GM19463 (cell line): ENCODE results near the gene MTFP1.
"Not testable (repeated sequence)": the region's sequence is repeated elsewhere in the genome, so short reads cannot be mapped to it uniquely, and the experiment has no call there.

Source experiments
- ATAC-seq: cut with Tn5 transposase; IDR thresholded peaks from one replicate; pipeline ENCODE4 v1.9.1; 2021; ENCODE audit warnings: mild to moderate bottlenecking, moderate library complexity; ENCODE audit not compliant: unreplicated experiment

MTFP1 gene

DNA sequence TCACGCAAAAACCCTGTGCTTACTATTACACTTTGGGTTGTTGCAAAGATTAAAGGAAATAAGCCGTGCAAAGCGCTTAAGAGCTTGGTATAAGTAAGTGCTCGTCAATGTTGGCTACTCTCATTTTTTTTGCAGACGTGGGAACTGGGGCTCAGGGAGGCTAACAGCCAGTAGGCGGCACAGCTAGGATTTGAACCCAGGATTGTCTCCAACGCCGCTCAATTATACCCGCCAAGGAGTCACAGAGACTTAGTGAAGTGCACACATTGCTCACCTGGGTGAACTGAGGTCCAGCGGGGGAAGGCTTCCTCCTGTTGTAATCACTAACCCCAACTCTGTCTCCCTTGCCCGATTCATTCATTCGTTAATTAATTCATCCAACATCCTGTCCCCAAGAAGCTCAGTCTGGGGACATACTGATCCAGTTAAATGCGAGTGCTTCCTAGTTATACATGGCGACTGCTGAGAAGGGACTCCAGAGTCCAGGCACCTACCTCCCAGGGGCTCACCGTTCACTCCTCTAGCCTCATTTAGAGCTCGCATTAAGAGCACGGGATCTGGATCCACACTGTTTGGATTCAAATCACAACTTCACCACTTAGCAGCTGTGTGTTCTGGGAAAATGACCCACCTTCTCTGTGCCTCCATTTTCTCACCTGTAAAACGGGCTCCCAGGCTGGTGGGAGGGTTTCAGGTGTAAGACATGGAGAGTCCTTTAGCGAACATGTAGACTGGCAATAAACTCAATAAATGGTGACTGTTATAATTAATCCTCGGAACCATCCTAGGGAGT lies 838 bp upstream of the MTFP1 start:
- ATAC-seq = no peak

- no peak for ATAC-seq
Measured at GRCh38 chr22:30425327-30425615, 297 bp upstream of the MTFP1 start.

GRCh38 chr22:30426388-30427353 lies 1.1 kb downstream of the MTFP1 start:
- no peak for ATAC-seq

DNA sequence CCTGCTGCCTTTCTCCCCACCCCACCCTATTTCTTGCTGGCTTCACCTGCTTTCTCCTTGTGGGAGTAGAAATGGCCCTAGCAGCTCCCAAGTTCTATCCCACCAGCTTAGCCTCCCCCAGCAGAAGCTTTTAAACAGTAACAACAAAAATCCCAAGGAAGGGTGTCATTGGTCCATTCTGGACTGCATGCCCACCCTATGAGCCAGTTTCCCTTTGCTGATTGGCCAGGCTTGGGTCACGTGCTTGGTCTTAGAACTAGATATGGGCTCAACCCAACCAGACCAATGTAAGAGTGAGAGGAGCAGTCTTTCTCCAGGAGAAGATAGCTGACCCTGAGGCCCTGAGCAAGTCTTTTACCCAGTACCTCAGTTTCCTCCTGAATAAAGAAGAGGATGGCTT lies 2.3 kb downstream of the MTFP1 start:
- ATAC-seq = no peak

GRCh38 chr22:30429887-30430286 lies 4.3 kb downstream of the MTFP1 start:
- ATAC-seq = no peak

DNA sequence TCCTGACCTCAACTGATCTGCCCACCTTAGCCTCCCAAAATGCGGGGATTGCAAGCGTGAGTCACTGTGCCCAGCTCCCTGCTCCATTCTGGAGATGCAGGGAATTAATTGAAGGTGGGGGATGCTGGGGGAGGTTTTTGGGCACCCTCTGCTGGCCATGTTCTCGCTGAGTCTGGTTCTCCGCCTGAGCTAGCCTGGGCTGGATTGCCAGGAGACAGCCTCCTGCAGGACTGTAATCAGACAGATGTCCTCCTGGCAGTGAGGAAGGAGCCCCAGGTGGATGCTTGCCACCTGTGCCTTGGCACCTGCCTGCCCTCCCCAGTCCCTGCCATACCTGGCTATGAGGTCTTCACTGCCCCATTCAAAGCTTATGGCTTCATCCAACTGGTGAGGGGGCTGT lies 5.4 kb downstream of the MTFP1 start:
- ATAC-seq = no peak

- ATAC-seq = no peak
Measured at GRCh38 chr22:30432096-30432495, 6.5 kb downstream of the MTFP1 start.

DNA sequence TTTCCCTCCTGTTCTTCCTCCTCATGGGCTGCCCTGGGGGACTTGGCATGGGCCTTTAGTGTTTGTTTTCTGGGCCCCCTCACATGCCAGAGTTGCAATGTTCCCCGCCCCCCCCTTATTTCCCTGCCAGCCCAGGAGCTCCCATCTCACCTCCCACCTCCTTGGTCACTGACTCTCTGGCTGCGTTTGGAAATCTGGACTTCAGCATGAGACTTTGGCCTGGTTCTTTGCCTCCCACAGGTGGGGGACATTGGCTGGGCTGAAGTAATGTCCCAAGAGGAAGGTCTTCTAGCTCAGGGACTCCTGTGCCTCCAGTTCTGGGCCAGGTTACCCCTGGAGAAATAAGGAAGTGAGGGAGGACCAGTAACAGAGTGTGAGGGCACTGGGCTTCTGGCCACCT lies 7.0 kb downstream of the MTFP1 start:
- ATAC-seq = no peak

DNA sequence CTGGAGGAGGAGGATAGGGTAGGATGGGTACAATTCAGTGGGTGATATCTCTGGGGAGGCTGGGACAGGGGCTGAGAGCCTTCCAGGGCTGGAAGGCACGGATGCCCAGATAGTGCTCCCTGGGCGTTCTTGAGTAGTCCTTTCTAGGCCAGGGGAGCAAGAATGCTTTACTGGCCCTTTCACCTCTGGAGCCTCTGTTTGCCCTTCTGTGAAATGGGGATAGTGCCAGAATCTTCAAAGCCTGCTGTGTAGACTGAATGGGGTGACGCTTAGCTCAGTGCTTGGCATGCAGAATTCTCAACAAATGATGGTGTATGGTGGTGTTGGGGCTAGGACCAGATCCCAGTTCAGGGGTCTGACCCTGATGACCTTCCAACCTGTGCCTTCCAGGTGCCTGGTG lies 7.7 kb downstream of the MTFP1 start:
- no peak for ATAC-seq

DNA sequence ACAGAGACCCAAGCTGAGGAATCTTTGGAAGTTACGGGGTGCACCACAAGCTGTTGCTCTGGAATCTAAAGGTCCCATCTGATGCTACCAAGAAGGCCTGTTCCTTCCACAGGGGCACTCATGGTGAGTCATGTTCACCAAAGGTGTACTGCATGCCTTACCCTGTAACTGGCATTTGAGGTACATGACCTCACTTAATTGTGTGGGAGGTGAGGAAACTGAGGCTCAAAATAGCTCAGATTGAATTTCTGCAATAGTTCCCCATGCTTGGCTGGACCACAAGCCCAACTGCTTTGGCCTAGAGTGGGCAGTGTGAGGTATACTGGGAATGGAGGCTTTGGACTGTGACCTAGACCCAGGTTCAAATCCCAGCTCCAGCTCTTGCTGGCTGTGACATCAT lies 8.2 kb downstream of the MTFP1 start:
- ATAC-seq = no peak

DNA sequence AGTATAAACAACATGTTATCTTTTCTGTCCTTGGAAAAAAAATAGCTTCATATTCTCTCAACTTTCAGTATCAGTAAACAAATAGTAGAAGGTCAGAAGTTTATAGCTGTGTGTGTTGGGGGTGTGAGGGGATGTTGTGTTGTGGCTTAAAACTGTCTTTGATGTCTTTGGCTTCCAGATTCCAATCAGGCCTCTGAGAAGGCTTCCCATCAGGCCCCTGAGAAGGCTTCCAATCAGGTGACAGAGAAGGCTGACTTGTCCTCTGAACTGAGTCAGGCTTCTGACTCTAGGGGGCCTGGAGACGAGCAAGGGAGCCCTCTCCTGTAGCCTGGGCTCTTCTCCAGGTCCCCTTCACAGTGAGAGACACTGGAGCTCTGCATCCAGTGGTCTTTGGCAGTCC lies 9.3 kb downstream of the MTFP1 start:
- no peak for ATAC-seq

DNA sequence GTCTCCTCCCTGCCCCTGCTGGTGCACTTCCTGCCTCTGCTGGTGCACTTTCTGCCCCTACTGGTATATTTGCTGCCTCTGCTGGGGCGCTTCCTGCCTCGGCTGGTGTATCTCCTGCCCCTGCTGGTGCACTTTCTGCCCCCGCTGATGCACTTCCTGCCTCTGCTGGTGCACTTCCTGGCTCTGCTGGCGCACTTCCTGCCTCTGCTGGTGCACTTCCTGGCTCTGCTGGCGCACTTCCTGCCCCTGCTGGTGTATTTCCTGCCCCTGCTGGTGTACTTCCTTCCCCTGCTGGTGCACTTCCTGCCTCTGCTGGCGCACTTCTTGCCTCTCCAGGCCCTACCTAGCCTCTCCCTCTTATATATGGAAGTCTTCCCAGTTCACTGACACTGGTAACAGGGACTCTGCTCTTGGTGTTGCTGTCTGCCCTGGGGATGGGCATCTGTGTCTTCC lies 10.1 kb downstream of the MTFP1 start:
- ATAC-seq = no peak

- ATAC-seq = no peak
Measured at GRCh38 chr22:30436196-30436595, 10.6 kb downstream of the MTFP1 start.

GRCh38 chr22:30438559-30438958 lies 13.0 kb downstream of the MTFP1 start:
- ATAC-seq = no peak

DNA sequence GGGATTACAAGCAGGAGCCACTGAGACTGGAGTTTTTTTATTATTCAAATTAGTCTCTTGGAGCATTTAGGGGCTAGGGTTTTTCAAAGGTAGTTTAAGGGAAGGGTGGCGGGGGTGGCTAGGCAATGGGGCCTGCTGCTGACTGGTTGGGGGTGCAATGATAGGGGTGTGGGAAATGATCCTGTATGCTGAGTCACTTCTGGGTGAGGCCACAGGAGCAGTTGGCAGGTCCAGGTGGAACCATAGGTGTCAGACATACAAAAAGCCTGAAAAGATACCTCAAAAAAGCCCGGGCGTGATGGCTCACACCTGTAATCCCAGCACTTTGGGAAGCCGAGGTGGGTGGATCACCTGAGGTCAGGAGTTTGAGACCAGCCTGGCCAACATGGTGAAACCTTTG lies 13.7 kb downstream of the MTFP1 start:
- no peak for ATAC-seq

- no peak for ATAC-seq
Measured at GRCh38 chr22:30439836-30440235, 14.3 kb downstream of the MTFP1 start.

DNA sequence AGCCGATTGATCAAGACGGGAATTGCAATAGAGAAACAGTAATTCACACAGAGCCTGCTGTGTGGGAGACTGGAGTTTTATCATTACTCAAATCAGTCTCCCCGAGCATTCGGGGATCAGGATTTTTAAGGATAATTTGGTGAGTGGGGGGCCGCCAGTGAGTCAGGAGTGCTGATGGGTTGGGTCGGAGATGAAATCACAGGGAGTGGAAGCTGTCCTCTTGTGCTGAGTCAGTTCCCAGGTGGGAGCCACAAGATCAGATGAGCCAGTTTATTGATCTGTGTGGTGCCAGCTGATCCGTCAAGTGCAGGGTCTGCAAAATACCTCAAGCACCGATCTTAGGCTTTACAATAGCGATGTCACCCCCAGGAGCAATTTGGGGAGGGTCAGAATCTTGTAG lies 15.5 kb downstream of the MTFP1 start:
- ATAC-seq = no peak

DNA sequence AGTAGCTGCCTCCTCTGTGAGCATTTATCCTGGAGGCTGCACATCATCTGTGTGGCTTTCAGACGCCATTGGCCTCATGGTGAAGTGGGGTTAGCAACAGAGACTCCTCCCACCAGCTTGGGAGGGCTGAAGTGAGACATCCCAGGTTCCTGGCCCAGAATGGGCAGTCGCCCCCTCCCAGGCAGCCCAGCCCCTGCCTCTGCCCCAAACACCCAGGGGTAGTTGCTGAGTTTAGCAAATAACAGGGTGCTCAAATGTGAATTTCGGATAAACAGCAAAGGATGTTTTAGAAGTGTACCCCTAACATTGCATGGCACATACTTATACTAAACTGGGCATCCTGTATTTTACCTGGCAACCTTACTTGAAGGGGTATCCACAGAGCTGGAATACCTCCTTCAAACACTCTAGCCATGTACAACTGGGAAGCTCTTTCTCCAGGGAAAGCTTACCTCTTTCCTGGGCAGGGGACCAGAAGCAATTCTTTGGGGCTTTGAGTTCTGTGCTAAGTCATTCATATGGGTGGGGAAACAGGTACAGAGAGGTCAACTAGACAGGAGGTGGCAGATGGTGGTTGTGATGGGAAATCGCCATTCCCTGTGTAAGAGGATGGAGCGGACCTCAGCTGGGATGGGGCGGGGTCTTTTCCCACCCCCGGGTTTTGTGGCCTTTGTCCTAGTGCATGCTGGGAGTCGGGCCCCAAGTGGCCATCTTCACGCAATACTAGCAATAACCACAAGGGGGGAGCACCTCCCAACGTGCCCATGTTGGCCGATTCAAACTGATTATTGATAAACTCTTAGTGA lies 19.3 kb downstream of the MTFP1 start:
- no peak for ATAC-seq

GRCh38 chr22:30445438-30446145 lies 20.0 kb downstream of the MTFP1 start:
- ATAC-seq = no peak

DNA sequence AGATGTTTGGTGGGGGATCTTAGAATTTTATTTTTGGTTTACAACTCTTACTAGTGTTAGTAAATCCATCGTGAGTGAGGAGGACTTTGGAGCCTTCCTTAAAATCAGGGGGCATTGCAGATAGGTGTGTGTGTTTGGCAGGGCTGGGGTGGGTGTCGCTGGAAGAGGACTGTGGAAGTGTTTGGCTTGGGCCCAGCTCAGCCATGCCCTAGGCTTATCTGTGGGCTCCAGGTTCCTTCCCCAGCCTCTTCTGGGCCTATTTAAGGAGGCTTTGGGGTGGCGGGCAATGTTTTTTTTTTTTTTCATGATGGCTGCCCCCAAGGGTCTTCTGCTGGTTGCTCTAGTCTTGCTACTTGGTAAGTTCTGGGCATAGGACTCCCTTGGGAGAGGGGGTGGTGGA lies 22.1 kb downstream of the MTFP1 start:
- no peak for ATAC-seq

- ATAC-seq = not testable (repeated sequence)
Measured at GRCh38 chr22:30451488-30451887, 25.9 kb downstream of the MTFP1 start.
